GM12892 (cell line): ENCODE measurements around the gene C11orf24.
A peak's percentile ranks its signal among the peaks of the same experiment; 100 is the strongest.

Experiments used
- DNase-seq: peaks from one replicate; pipeline ENCODE4 v3.0.0; 2011; ENCODE audit not compliant: insufficient read length
- FAIRE-seq: peaks from 2 replicates; lab custom pipeline; 2011; peaks lifted over from hg19 to GRCh38; lab: Jason Lieb, UNC
- POLR2A ChIP-seq: IDR thresholded peaks from 2 replicates; pipeline ENCODE4 v1.6.1; 2011; ENCODE audit warnings: low read depth, low read length, control low read depth
- POLR2AphosphoS5 ChIP-seq: IDR thresholded peaks from 2 replicates; pipeline ENCODE4 v1.6.1; 2011; ENCODE audit warnings: low read depth, low read length, control low read depth
- TAF1 ChIP-seq: IDR thresholded peaks from 2 replicates; pipeline ENCODE4 v1.6.1; 2011; ENCODE audit warnings: low read depth, mild to moderate bottlenecking, control low read depth, low read length, borderline replicate concordance

C11orf24 gene

GRCh38 chr11:68216171-68216938 lies 55.4 kb downstream of the C11orf24 start:
- DNase-seq (no peak), FAIRE-seq (no peak)
- TF ChIP-seq POLR2AphosphoS5 (no peak), POLR2A (no peak), TAF1 (no peak)

GRCh38 chr11:68215524-68216170 lies 56.1 kb downstream of the C11orf24 start:
- TF ChIP-seq POLR2A, result no peak
- no peak for TF ChIP-seq TAF1
- no peak for TF ChIP-seq POLR2AphosphoS5
- FAIRE-seq, result no peak
- DNase-seq, result no peak

GRCh38 chr11:68215087-68215445 lies 56.7 kb downstream of the C11orf24 start:
- DNase-seq, result no peak
- TF ChIP-seq TAF1 (no peak), POLR2AphosphoS5 (no peak), POLR2A (no peak)
- no peak for FAIRE-seq

DNA sequence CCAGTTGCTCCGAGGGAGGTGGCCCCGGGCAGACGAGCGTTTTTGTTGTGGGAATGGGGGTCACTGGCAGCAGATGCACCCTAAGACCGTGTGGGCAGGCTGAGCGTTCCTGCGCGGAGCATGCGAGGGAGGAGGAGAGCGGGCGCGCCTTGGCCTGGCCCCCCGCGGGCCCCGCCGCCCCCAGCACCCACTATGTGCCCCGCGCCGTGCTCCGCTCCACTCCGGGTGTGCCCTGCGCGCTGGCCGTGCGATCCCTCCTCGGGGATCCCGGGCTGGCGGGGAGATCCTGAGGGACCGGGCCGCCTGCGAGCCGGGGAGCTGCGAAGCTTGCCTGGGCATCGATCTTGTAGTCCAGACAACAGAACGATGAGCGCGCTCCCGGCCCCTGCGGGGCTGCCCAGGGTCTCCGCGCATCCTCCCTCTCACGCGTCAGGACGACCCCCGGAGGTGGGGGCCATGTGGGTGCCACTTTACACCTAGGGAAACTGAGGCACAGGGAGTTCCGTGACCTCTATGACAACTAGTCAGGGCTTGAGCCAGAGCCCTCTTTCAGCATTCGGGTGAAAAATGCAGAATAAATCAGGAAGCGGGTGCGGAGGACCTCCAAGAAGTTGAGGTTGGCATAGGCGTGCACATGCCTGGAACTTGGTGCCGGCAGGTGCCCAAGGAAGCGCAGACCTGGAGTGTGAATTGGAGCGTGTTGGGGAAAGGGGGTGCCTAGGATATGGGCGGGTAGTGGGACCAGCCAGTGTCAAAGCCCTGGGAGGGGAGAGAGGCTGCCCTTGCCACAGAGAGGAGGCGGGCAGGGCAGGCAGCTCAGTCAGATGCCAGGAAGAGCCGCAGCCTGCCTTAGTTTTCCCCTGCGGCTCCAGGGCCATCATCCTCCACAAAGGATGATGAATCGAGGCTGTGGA lies 57.3 kb downstream of the C11orf24 start:
- DNase-seq, result no peak
- TF ChIP-seq POLR2AphosphoS5 (no peak), TAF1 (no peak), POLR2A (no peak)
- FAIRE-seq, result peak; percentile 48

- FAIRE-seq (peak; percentile 78), DNase-seq (peak; percentile 78)
- TF ChIP-seq TAF1 (peak; percentile 52; the same call in 1 of the 2 replicates), POLR2AphosphoS5 (peak; percentile 72), POLR2A (peak; percentile 98)
Measured at GRCh38 chr11:68213555-68214172, 58.1 kb downstream of the C11orf24 start.

DNA sequence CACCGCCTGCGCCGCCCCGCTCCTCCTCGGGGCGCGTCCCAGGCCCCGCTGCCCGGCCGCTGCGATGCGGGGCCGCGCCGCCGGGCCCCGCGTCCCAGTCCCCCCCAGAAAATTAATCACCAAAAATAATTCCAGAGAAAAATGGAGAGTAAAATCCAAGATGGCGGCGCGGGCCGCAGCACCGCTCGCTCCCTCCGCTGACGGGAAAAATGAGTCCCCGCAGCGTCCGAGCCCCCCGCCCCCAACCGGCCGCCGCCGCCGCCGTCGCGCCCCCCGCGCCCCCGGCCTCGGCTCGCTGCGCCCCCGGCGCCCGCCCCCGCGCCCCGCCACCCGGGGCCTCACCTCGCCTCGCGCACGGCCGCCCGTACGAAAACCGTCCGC lies 58.6 kb downstream of the C11orf24 start, which contains the start of gene KMT5B:
KMT5B (minus strand) TSS at position 162 of the 381 bp plus-strand sequence. CDS start 23,220 bp downstream, outside the sequence.
- DNase-seq, result no peak
- TF ChIP-seq POLR2AphosphoS5 (no peak), TAF1 (0 out of 2 replicates have a peak, but pooled peaks have one; percentile 48)
- FAIRE-seq, result no peak

DNA sequence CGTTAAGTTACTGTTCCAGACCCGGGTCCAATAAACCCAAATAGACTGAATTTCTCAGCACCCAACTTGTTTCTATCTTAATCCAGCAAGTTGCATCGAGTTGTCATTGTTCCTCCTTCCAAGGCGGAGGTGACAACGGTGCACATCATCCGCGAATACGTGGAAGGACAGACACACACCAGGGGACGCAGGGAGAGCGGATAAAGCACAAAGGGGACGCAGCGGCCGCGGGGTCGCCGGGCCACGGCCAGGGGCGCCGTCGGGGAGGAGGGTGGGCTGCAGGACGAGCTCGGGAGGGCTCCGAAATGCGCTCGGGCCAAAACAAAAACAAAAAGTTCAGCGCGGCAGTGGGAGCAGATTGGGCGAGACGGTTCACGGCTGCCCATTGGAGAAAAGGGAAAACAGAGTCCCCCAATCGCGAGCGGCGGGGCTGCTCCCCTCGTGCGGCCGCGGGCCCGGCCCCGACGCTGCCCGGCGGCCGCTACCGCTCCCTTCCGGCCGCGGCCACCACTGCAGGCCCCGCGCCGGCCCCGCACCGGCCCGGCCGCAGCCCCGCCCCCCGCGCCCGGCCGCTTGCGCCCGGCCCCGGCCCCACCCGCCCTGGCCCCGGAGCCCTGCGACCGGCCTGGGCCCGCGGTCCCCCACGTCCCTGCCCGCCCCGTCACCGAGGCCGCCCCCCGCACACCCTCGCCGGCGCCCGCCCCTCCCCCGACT lies 59.2 kb downstream of the C11orf24 start:
- DNase-seq (peak; percentile 68), FAIRE-seq (peak; percentile 85)
- TF ChIP-seq TAF1, result no peak

DNA sequence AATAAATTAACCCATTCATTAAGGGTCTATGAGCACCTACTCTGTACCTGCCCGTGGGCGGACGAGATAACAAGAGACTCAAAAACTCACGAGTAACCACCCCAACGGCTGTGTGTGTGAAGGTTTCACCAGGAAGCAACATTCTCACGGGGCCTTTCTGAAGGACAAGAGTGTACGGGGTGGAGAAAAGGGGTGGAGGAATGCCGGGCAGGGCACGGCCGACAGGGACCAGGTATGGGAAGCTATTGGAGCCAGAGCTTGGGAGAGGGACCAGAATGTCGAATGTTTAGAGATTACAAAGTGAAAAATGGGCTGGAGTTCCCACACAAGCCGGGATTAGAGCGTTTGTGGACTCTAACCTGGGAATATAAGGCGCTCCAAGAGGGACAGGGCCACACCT lies 60.2 kb downstream of the C11orf24 start:
- no peak for FAIRE-seq
- no peak for DNase-seq

More for the DNA sequence above, 60.2 kb downstream of the C11orf24 start:
- TF ChIP-seq POLR2A, result no peak
- no peak for TF ChIP-seq POLR2AphosphoS5
- TF ChIP-seq TAF1, result no peak
